Loucy (cell line): Measurements from ENCODE around the gene RALB.

ENCODE experiments used
- EZH2phosphoT487 ChIP-seq: fragments of 200-600 bp; IDR thresholded peaks from 2 replicates; pipeline ENCODE4 v1.6.1; 2018; ENCODE audit warnings: antibody characterized with exemption, mild to moderate bottlenecking, moderate library complexity, borderline replicate concordance
- TF ChIP-seq, protein P1 (sequence below): fragments of 200-600 bp; sonication (generic); conservative IDR thresholded peaks from 2 replicates; pipeline ENCODE4 v1.5.1; 2014; ENCODE audit warnings: mild to moderate bottlenecking, antibody characterized with exemption, low read length

DNA sequence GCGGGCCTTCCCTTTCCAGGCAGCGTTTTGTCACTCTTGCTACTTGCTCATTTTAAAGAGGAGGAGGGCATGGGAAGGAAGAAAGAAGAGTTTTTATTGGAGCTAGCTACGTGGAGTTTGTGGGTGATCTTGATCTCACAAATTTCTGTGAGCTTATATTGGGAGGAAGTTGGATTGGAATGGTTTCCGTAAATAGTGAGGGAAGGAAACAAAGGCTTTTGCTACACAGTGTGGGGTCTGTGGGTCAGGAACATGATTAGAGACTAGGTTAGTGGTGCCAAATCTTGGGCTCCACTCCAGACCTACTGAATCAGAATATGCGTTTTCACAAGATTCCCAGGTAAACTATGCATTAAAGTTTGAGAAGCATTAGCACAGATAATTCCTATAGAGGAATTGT lies 8.1 kb downstream of the RALB start:
- TF ChIP-seq, protein P1, sequence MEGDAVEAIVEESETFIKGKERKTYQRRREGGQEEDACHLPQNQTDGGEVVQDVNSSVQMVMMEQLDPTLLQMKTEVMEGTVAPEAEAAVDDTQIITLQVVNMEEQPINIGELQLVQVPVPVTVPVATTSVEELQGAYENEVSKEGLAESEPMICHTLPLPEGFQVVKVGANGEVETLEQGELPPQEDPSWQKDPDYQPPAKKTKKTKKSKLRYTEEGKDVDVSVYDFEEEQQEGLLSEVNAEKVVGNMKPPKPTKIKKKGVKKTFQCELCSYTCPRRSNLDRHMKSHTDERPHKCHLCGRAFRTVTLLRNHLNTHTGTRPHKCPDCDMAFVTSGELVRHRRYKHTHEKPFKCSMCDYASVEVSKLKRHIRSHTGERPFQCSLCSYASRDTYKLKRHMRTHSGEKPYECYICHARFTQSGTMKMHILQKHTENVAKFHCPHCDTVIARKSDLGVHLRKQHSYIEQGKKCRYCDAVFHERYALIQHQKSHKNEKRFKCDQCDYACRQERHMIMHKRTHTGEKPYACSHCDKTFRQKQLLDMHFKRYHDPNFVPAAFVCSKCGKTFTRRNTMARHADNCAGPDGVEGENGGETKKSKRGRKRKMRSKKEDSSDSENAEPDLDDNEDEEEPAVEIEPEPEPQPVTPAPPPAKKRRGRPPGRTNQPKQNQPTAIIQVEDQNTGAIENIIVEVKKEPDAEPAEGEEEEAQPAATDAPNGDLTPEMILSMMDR, result no peak
- TF ChIP-seq EZH2phosphoT487, result no peak
